Esophagus squamous epithelium (tissue), 5 donors: Measurements from ENCODE around the gene BMERB1. TPM values are rescaled to one million over a fixed set of nuclear protein-coding genes. Genes with fewer than 3 reads are reported as not detected.

Experiments used
- DNase-seq: peaks from one replicate; lab custom pipeline; 2025; lab: John Stamatoyannopoulos, UW
- H3K27ac ChIP-seq, 4 donors: fragments of 200-600 bp; sonication (generic); one replicate each; pipeline ENCODE4 v1.5.1; 2016 to 2019; ENCODE audit warnings: mild to moderate bottlenecking in 1 of 4
- H3K27me3 ChIP-seq, 4 donors: fragments of 200-600 bp; sonication (generic); 1 replicate in 3 of 4; 2 replicates in 1 of 4; pipeline versions ENCODE4 v1.5.1 to v1.6.0; 2017 to 2021; ENCODE audit warnings: antibody characterized with exemption in 1 of 4
- H3K36me3 ChIP-seq, 3 donors: fragments of 200-600 bp; sonication (generic); one replicate each; pipeline ENCODE4 v1.5.1; 2016 to 2019
- H3K4me1 ChIP-seq, 3 donors: fragments of 200-600 bp; sonication (generic); one replicate each; pipeline ENCODE4 v1.5.1; 2017 to 2019
- H3K4me3 ChIP-seq, 4 donors: fragments of 200-600 bp; sonication (generic); 1 replicate in 3 of 4; 2 replicates in 1 of 4; pipeline ENCODE4 v1.5.1; 2016 to 2019; ENCODE audit warnings: mild to moderate bottlenecking in 2 of 4, moderate library complexity in 1 of 4
- H3K9me3 ChIP-seq, 3 donors: fragments of 200-600 bp; sonication (generic); one replicate each; pipeline ENCODE4 v1.5.1; 2016 to 2019
- CTCF ChIP-seq, 6 experiments: fragments of 450-650 bp in 4 of 6; fragments of 200-600 bp in 2 of 6; sonication (generic) in 2 of 6; IDR thresholded peaks; one replicate each; pipeline ENCODE4 v1.5.1; 2016 to 2019; ENCODE audit warnings: antibody characterized with exemption in 6 of 6, mild to moderate bottlenecking in 4 of 6, moderate library complexity in 4 of 6
- POLR2A ChIP-seq, 4 donors: fragments of 450-650 bp; IDR thresholded peaks; one replicate each; pipeline ENCODE4 v1.6.1; 2017; ENCODE audit warnings: antibody characterized with exemption in 4 of 4, mild to moderate bottlenecking in 4 of 4, moderate library complexity in 3 of 4
- WGBS, 2 donors: methylation state at CpG; one replicate each; pipeline ENCODE4 v1.1.5; 2018; 5-methylcytosine and 5-hydroxymethylcytosine counted together
- intact Hi-C: fragments of 100-400 bp; cut with DNase I; formaldehyde crosslinking; loops from one replicate; pipeline ENCODE4 v1.15.0; 2022
- total RNA-seq, 4 donors: library from RNA; depleted of rRNA; stranded (reverse); fragments of >200 nt; gene quantifications; one replicate each; pipeline ENCODE4 v1.1.0, GENCODE V29; 2016
- donor health status: DM: yes; HTN: yes; CAD: no.

BMERB1 gene
- total RNA-seq, 4 donors from 2014 or later: 3.4 to 38.1 (median 14.9) TPM

GRCh38 chr16:15489016-15489415, 54.6 kb downstream of the BMERB1 start:
- Histone ChIP-seq H3K4me1 (peaks cover 3 to 41% (median 21%) of the 10 kb centered on the region in 3 donors), H3K27ac (peak overlapping the region; percentile 11 to 83 (median 68)), H3K27me3 (no peaks in the 10 kb centered on the region), H3K4me3 (no peak overlapping the region), H3K36me3 (no peaks in the 10 kb centered on the region), H3K9me3 (no peaks in the 10 kb centered on the region)
- WGBS, 2 donors: 66 to 69% methylated on average over 2 to 3 of the region's 3 CpGs
- TF ChIP-seq POLR2A (IDR thresholded peaks at IDR 0.05) (no peak), CTCF (IDR thresholded peaks at IDR 0.05) (no peak)
- DNase-seq: no peak
- intact Hi-C loops: no loop called here

GRCh38 chr16:15490123-15490711, 55.8 kb downstream of the BMERB1 start:
- Histone ChIP-seq H3K36me3 (no peaks in the 10 kb centered on the region), H3K9me3 (no peaks in the 10 kb centered on the region), H3K27ac (peak overlapping the region; percentile 30 to 83 (median 62)), H3K4me1 (peaks cover 3 to 46% (median 21%) of the 10 kb centered on the region in 3 donors), H3K4me3 (no peak overlapping the region), H3K27me3 (no peaks in the 10 kb centered on the region)
- WGBS, 2 donors: 95 to 96% methylated on average over 4 to 5 of the region's 5 CpGs
- TF ChIP-seq POLR2A (IDR thresholded peaks at IDR 0.05) (no peak), CTCF (IDR thresholded peaks at IDR 0.05) (no peak)
- intact Hi-C loops: loop anchor here (10.0 kb wide), 1 partner anchor 65 kb away; no protein-coding TSS in a partner anchor
- no peak for DNase-seq

- Histone ChIP-seq H3K27me3 (no peaks in the 10 kb centered on the region), H3K27ac (no peak overlapping the region), H3K4me1 (peaks cover 3 to 46% (median 21%) of the 10 kb centered on the region in 3 donors), H3K36me3 (no peaks in the 10 kb centered on the region), H3K4me3 (no peak overlapping the region), H3K9me3 (no peaks in the 10 kb centered on the region)
- TF ChIP-seq CTCF (IDR thresholded peaks at IDR 0.05): no peak
- intact Hi-C loops: loop anchor here (10.0 kb wide), 1 partner anchor 67 kb away; no protein-coding TSS in a partner anchor
- no peak for DNase-seq
- 79 to 85% methylated on average over 4 of the region's 4 CpGs for WGBS, 2 donors
These were observed 57.0 kb downstream of the BMERB1 start for GRCh38 chr16:15491411-15491810.

- Histone ChIP-seq H3K36me3 (no peaks in the 10 kb centered on the region), H3K27me3 (no peaks in the 10 kb centered on the region), H3K9me3 (no peaks in the 10 kb centered on the region), H3K27ac (peak overlapping the region in 1 of 4 donors; percentile 66), H3K4me1 (peaks cover 3 to 46% (median 21%) of the 10 kb centered on the region in 3 donors), H3K4me3 (no peak overlapping the region)
- TF ChIP-seq CTCF (IDR thresholded peaks at IDR 0.05) (no peak), POLR2A (IDR thresholded peaks at IDR 0.05) (no peak)
- WGBS, 2 donors: 70 to 76% methylated on average over 8 of the region's 8 CpGs
- no peak for DNase-seq
- intact Hi-C loops: loop anchor here (10.0 kb wide), 1 partner anchor 67 kb away; no protein-coding TSS in a partner anchor
These were observed 57.8 kb downstream of the BMERB1 start for GRCh38 chr16:15492091-15492740.
